ENCODE data around the gene SLIT3. TPM values are rescaled to one million over a fixed set of nuclear protein-coding genes. Genes with fewer than 3 reads are reported as not detected.

Gene SLIT3
- total RNA-seq, 1 experiment from 2014 or later = not detected

GRCh38 chr5:168940712-168941111, 360.2 kb downstream of the SLIT3 start:
- H3K9me3 ChIP-seq (ENCODE audit: insufficient read depth, low read depth) = no peaks in the 10 kb centered on the region
- ChIA-PET CTCF (no interaction called here), POLR2A (ENCODE audit: unreplicated experiment) (no interaction called here)
- no TSS peak for BruUV-seq (replicated peaks)
- intact Hi-C loops (cut with micrococcal nuclease; ENCODE audit: unreplicated experiment) = no loop called here
- no peak for DNase-seq
- H3K4me2 ChIP-seq = no peak overlapping the region
- H3K27ac ChIP-seq = no peak overlapping the region
- no peaks in the 10 kb centered on the region for H3K36me3 ChIP-seq (ENCODE audit: low read depth)
- TF ChIP-seq CTCF (conservative IDR thresholded peaks at IDR 0.05) (no peak), EZH2 (IDR thresholded peaks at IDR 0.05; ENCODE audit: low read depth) (no peak)
- no peak overlapping the region for H2AFZ ChIP-seq
- H4K20me1 ChIP-seq (ENCODE audit: insufficient read depth) = no peaks in the 10 kb centered on the region
- no peaks in the 10 kb centered on the region for H3F3A ChIP-seq (ENCODE audit: insufficient read depth, low read depth)
- peaks cover 81% of the 10 kb centered on the region for H3K27me3 ChIP-seq (ENCODE audit: insufficient read depth, low read depth)
- H3K9me2 ChIP-seq (ENCODE audit: insufficient read depth) = no peaks in the 10 kb centered on the region
- H3K79me2 ChIP-seq (ENCODE audit: low read depth) = no peaks in the 10 kb centered on the region
- no peaks in the 10 kb centered on the region for H3K4me1 ChIP-seq (replicated peaks; ENCODE audit: insufficient read depth)
- H3K4me3 ChIP-seq = no peak overlapping the region

- no peaks in the 10 kb centered on the region for H3F3A ChIP-seq (ENCODE audit: insufficient read depth, low read depth)
- H3K4me2 ChIP-seq = no peak overlapping the region
- no peaks in the 10 kb centered on the region for H3K9me3 ChIP-seq (ENCODE audit: insufficient read depth, low read depth)
- TF ChIP-seq EZH2 (IDR thresholded peaks at IDR 0.05; ENCODE audit: low read depth) (no peak), CTCF (conservative IDR thresholded peaks at IDR 0.05) (no peak)
- H3K4me1 ChIP-seq (replicated peaks; ENCODE audit: insufficient read depth) = no peaks in the 10 kb centered on the region
- no peak overlapping the region for H2AFZ ChIP-seq
- H3K79me2 ChIP-seq (ENCODE audit: low read depth) = no peaks in the 10 kb centered on the region
- no TSS peak for BruUV-seq (replicated peaks)
- no peak for DNase-seq
- no peaks in the 10 kb centered on the region for H3K9me2 ChIP-seq (ENCODE audit: insufficient read depth)
- peaks cover 87% of the 10 kb centered on the region for H3K27me3 ChIP-seq (ENCODE audit: insufficient read depth, low read depth)
- CTCF ChIA-PET = no interaction called here
- POLR2A ChIA-PET (ENCODE audit: unreplicated experiment) = no interaction called here
- H4K20me1 ChIP-seq (ENCODE audit: insufficient read depth) = no peaks in the 10 kb centered on the region
- H3K4me3 ChIP-seq = no peak overlapping the region
- H3K36me3 ChIP-seq (ENCODE audit: low read depth) = no peaks in the 10 kb centered on the region
- H3K27ac ChIP-seq = no peak overlapping the region
- intact Hi-C loops (cut with micrococcal nuclease; ENCODE audit: unreplicated experiment) = no loop called here
Observed at GRCh38 chr5:168939887-168940544, 360.9 kb downstream of the SLIT3 start.

- CTCF ChIA-PET = no interaction called here
- no peak overlapping the region for H3K27ac ChIP-seq
- no peak for DNase-seq
- H3K9me2 ChIP-seq (ENCODE audit: insufficient read depth) = no peaks in the 10 kb centered on the region
- H3K4me2 ChIP-seq = no peak overlapping the region
- H3K36me3 ChIP-seq (ENCODE audit: low read depth) = no peaks in the 10 kb centered on the region
- no peaks in the 10 kb centered on the region for H3F3A ChIP-seq (ENCODE audit: insufficient read depth, low read depth)
- no peaks in the 10 kb centered on the region for H3K9me3 ChIP-seq (ENCODE audit: insufficient read depth, low read depth)
- no peaks in the 10 kb centered on the region for H3K4me1 ChIP-seq (replicated peaks; ENCODE audit: insufficient read depth)
- TF ChIP-seq CTCF (conservative IDR thresholded peaks at IDR 0.05) (no peak), EZH2 (IDR thresholded peaks at IDR 0.05; ENCODE audit: low read depth) (no peak)
- no TSS peak for BruUV-seq (replicated peaks)
- no peak overlapping the region for H2AFZ ChIP-seq
- H3K79me2 ChIP-seq (ENCODE audit: low read depth) = no peaks in the 10 kb centered on the region
- POLR2A ChIA-PET (ENCODE audit: unreplicated experiment) = no interaction called here
- no peaks in the 10 kb centered on the region for H4K20me1 ChIP-seq (ENCODE audit: insufficient read depth)
- intact Hi-C loops (cut with micrococcal nuclease; ENCODE audit: unreplicated experiment) = no loop called here
- H3K4me3 ChIP-seq = no peak overlapping the region
- peaks cover 84% of the 10 kb centered on the region for H3K27me3 ChIP-seq (ENCODE audit: insufficient read depth, low read depth)
Observed at GRCh38 chr5:168939156-168939800, 361.7 kb downstream of the SLIT3 start.

Data from PC-9 (cell line).